ENCODE measurements around the gene HSDL1. TPM values are rescaled to one million over a fixed set of nuclear protein-coding genes. Genes with fewer than 3 reads are reported as not detected.

HSDL1 gene
- total RNA-seq, 1 donor from 2014 or later = 50.2 TPM

GRCh38 chr16:84081446-84081989 lies 63.5 kb downstream of the HSDL1 start:
- H3K36me3 Mint-ChIP-seq (ENCODE audit: low read depth, unreplicated experiment) = peaks cover 35% of the 10 kb centered on the region
- H3K4me1 Mint-ChIP-seq (ENCODE audit: unreplicated experiment) = peaks cover 6% of the 10 kb centered on the region
- TF ChIP-seq CTCF (IDR thresholded peaks at IDR 0.05; ENCODE audit: unreplicated experiment) = no peak
- H3K27me3 Mint-ChIP-seq (ENCODE audit: unreplicated experiment) = peaks cover 2% of the 10 kb centered on the region
- no peak overlapping the region for H3K4me3 Mint-ChIP-seq (ENCODE audit: unreplicated experiment)
- DNase-seq (ENCODE audit: low spot score) = no peak
- no peak overlapping the region for H3K27ac Mint-ChIP-seq (ENCODE audit: unreplicated experiment)
- H3K9me3 Mint-ChIP-seq (ENCODE audit: unreplicated experiment) = no peaks in the 10 kb centered on the region

- Mint-ChIP-seq H3K27me3 (ENCODE audit: unreplicated experiment) (peaks cover 2% of the 10 kb centered on the region), H3K4me1 (ENCODE audit: unreplicated experiment) (peaks cover 6% of the 10 kb centered on the region), H3K27ac (ENCODE audit: unreplicated experiment) (peak overlapping the region; percentile 34), H3K4me3 (ENCODE audit: unreplicated experiment) (no peak overlapping the region), H3K9me3 (ENCODE audit: unreplicated experiment) (no peaks in the 10 kb centered on the region), H3K36me3 (ENCODE audit: low read depth, unreplicated experiment) (peaks cover 30% of the 10 kb centered on the region)
- DNase-seq (ENCODE audit: low spot score) = no peak
- no peak for TF ChIP-seq CTCF (IDR thresholded peaks at IDR 0.05; ENCODE audit: unreplicated experiment)
Observed at GRCh38 chr16:84080813-84081212, 64.2 kb downstream of the HSDL1 start.

- no peak for TF ChIP-seq CTCF (IDR thresholded peaks at IDR 0.05; ENCODE audit: unreplicated experiment)
- H3K27ac Mint-ChIP-seq (ENCODE audit: unreplicated experiment) = peak overlapping the region; percentile 34
Observed at GRCh38 chr16:84080378-84080777, 64.6 kb downstream of the HSDL1 start.

GRCh38 chr16:84079664-84080063 lies 65.3 kb downstream of the HSDL1 start:
- peak overlapping the region; percentile 0 for H3K27ac Mint-ChIP-seq (ENCODE audit: unreplicated experiment)
- H3K4me3 Mint-ChIP-seq (ENCODE audit: unreplicated experiment) = no peak overlapping the region
- TF ChIP-seq CTCF (IDR thresholded peaks at IDR 0.05; ENCODE audit: unreplicated experiment) = no peak
- H3K36me3 Mint-ChIP-seq (ENCODE audit: low read depth, unreplicated experiment) = peaks cover 36% of the 10 kb centered on the region
- peaks cover 6% of the 10 kb centered on the region for H3K4me1 Mint-ChIP-seq (ENCODE audit: unreplicated experiment)
- H3K9me3 Mint-ChIP-seq (ENCODE audit: unreplicated experiment) = no peaks in the 10 kb centered on the region
- H3K27me3 Mint-ChIP-seq (ENCODE audit: unreplicated experiment) = peaks cover 2% of the 10 kb centered on the region
- no peak for DNase-seq (ENCODE audit: low spot score)

More at GRCh38 chr16:84080378-84080777, 64.6 kb downstream of the HSDL1 start:
- no peak for DNase-seq (ENCODE audit: low spot score)
- Mint-ChIP-seq H3K9me3 (ENCODE audit: unreplicated experiment) (no peaks in the 10 kb centered on the region), H3K4me1 (ENCODE audit: unreplicated experiment) (peaks cover 6% of the 10 kb centered on the region), H3K4me3 (ENCODE audit: unreplicated experiment) (no peak overlapping the region), H3K36me3 (ENCODE audit: low read depth, unreplicated experiment) (peaks cover 34% of the 10 kb centered on the region), H3K27me3 (ENCODE audit: unreplicated experiment) (peaks cover 2% of the 10 kb centered on the region)

- Mint-ChIP-seq H3K4me1 (ENCODE audit: unreplicated experiment) (peaks cover 6% of the 10 kb centered on the region), H3K9me3 (ENCODE audit: unreplicated experiment) (no peaks in the 10 kb centered on the region), H3K36me3 (ENCODE audit: low read depth, unreplicated experiment) (peaks cover 22% of the 10 kb centered on the region), H3K27me3 (ENCODE audit: unreplicated experiment) (no peaks in the 10 kb centered on the region), H3K27ac (ENCODE audit: unreplicated experiment) (no peak overlapping the region), H3K4me3 (ENCODE audit: unreplicated experiment) (no peak overlapping the region)
- no peak for TF ChIP-seq CTCF (IDR thresholded peaks at IDR 0.05; ENCODE audit: unreplicated experiment)
- DNase-seq (ENCODE audit: low spot score) = no peak
Observed at GRCh38 chr16:84075376-84075775, 69.6 kb downstream of the HSDL1 start.

All from endothelial cell (in vitro differentiated cells).